H54 (cell line): Measurements from ENCODE around the gene ABCC10.
A peak's percentile ranks its signal among the peaks of the same experiment; 100 is the strongest.

Experiments used
- DNase-seq: peaks from one replicate; pipeline ENCODE4 v3.0.0; 2011; ENCODE audit warnings: low spot score, mixed read lengths; ENCODE audit not compliant: insufficient read length
- FAIRE-seq: peaks from 3 replicates; lab custom pipeline; 2011; peaks lifted over from hg19 to GRCh38; lab: Jason Lieb, UNC
- POLR2A ChIP-seq: IDR thresholded peaks from 2 replicates; pipeline ENCODE4 v1.6.1; 2011; ENCODE audit warnings: low read depth, mild to moderate bottlenecking, low read length

Gene ABCC10

DNA sequence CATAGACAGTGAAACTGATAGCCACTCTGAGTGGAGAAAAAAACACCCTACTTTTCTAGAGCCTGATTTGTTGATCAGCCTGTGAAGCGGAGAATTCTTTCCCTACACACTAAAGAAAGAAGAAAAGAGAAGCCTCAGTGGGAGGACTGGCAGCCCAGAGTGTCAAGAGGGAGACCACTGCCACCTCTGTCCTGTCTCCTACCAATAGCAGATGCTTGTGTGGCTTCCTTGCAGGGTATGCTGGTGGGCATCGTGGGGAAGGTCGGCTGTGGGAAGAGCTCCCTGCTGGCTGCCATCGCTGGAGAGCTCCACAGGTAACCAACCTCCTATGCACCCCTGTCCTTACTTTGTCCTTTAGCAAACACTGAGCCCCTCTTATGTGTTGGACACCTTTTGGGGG lies 10.4 kb downstream of the ABCC10 start:
- FAIRE-seq (no peak), DNase-seq (no peak)
- TF ChIP-seq POLR2A = no peak

DNA sequence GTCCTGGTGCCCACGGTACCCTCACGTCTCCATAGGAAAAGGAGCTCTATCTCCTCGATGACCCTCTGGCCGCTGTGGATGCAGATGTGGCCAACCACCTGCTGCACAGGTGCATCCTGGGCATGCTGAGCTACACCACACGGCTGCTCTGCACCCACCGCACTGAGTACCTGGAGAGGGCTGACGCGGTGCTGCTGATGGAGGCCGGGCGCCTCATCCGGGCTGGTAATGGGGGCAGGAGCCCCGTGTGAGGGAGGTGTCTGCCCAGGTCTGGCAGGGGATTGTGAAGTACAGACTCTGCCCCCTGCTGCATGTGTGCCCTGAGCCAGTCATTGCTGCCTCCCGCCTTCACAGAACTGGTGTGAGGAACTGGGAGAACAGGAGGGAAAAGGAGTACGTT lies 15.6 kb downstream of the ABCC10 start:
- no peak for FAIRE-seq
- DNase-seq = no peak
- no peak for TF ChIP-seq POLR2A

DNA sequence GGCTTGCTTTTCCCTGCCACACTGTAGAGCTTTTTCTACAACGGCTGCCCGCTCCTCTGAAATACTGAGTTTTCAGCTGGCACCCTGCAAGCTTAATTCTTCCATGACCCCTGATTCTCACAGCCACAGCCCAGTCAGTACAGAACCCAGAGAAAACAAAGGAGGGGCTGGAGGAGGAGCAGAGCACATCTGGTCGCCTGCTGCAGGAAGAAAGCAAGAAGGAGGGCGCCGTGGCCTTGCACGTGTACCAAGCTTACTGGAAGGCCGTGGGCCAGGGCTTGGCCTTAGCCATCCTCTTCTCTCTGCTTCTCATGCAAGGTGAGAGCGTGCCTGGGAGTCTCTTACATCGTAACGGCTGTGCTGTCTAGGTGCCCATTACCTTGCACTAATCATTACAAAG lies 16.7 kb downstream of the ABCC10 start:
- TF ChIP-seq POLR2A = no peak
- FAIRE-seq (no peak), DNase-seq (no peak)

DNA sequence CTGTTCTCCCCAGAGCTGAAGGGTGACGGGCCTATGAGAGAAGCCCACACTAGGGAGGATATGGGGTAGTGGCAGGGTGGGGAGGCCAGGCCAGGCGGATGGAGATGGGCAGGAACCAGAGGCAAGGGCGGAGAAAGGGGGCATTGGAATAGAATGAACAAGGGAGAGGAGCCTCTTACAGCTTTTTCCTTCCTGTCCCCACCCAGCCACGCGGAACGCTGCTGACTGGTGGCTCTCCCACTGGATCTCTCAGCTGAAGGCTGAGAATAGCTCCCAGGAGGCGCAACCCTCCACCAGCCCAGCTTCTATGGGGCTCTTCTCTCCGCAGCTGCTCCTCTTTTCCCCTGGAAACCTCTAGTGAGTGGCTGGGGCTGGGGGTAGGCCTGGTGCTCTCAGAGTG lies 17.2 kb downstream of the ABCC10 start:
- no peak for TF ChIP-seq POLR2A
- DNase-seq (no peak), FAIRE-seq (no peak)

DNA sequence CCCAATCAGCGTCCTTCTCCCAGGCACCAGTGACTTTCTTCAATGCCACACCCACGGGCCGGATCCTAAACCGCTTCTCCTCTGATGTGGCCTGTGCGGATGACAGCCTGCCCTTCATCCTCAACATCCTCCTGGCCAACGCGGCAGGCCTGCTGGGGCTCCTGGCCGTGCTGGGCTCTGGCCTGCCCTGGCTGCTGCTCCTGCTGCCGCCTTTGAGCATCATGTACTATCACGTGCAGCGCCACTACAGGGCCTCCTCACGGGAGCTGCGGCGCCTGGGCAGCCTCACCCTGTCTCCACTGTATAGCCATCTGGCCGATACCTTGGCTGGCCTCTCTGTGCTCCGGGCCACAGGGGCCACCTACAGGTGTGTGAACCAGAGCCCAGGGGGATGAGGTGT lies 18.2 kb downstream of the ABCC10 start:
- no peak for TF ChIP-seq POLR2A
- DNase-seq (no peak), FAIRE-seq (no peak)

- no peak for FAIRE-seq
- no peak for TF ChIP-seq POLR2A
- DNase-seq = no peak
These were observed 20.3 kb downstream of the ABCC10 start for GRCh38 chr6:43447604-43448003.

DNA sequence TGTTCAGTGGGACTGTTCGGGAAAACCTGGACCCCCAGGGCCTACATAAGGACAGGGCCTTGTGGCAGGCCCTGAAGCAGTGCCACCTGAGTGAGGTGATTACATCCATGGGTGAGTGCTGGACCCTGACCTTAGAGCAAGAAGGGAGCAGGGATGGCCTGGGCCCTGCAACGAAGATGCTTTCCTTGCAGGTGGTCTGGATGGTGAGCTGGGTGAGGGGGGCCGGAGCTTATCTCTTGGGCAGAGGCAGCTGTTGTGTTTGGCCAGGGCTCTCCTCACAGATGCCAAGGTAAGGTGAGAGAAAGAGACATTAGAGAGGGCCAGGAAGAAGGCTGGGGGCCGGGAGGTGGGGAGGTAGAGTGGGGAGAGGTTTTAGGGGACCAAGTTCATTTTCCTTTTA lies 21.6 kb downstream of the ABCC10 start:
- DNase-seq (no peak), FAIRE-seq (no peak)
- TF ChIP-seq POLR2A = no peak

DNA sequence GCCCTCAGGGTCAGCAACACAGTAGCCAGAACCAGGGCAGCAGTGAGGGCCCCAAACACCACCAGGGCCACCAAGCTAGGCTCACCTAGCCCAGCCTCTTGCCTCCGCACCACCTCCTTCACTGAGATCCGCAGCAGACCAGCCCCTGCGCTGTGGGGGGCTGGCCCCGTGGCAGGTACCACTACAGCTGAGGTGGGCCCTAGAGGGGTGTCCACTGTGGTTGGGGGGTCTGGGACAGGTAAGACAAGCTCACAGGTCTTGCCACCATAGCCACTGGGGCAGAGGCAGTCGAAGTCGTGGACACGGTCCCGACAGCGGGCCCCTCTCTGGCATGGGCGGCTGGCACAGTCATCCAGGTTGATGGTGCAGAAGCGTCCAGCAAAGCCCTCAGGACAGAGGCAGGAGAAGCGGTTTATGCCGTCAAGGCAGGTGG lies 23.4 kb downstream of the ABCC10 start:
- DNase-seq = no peak
- no peak for FAIRE-seq
- TF ChIP-seq POLR2A = no peak

GRCh38 chr6:43451348-43451747 lies 24.0 kb downstream of the ABCC10 start:
- no peak for TF ChIP-seq POLR2A
- FAIRE-seq (no peak), DNase-seq (no peak)

DNA sequence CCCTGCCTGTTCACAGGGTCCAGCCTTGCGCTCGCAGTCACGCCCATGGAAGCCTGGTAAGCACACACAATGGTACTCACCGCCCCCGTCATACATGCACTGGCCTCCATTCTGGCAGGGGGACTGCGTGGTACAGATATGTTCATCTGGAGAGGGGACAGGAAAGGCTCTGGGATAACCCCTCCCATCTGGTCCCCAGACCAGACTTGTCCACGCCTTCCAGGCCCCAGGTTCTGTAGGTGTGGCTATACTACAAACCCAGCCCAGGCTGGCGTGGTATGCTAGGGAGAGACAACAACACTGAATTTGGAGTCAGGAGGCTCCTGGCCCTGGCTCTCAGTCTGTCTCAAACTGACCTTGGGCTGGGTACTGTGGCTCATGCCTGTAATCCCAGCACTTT lies 24.6 kb downstream of the ABCC10 start:
- no peak for TF ChIP-seq POLR2A
- no peak for DNase-seq
- no peak for FAIRE-seq

DNA sequence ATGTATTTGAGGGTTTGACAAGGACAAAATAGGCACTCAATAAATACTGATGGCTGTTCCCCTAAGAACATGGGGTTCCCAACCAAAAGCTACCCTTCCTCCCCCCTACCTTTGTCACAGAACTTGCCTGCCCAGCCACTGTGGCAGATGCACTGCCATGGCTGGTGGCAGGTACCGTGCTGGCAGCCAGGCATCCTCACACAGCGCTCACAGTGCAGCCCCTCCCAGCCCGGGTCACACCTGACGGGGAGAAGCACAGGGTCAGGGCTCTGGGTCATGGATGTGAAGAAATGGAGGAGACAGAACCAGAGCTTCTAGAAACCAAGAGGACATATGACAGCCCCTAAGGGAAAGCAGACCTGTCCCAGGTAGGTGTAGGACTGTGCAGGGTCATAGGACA lies 25.6 kb downstream of the ABCC10 start:
- DNase-seq (no peak), FAIRE-seq (no peak)
- TF ChIP-seq POLR2A = no peak

GRCh38 chr6:43453831-43454230 lies 26.5 kb downstream of the ABCC10 start:
- no peak for FAIRE-seq
- no peak for DNase-seq
- no peak for TF ChIP-seq POLR2A

DNA sequence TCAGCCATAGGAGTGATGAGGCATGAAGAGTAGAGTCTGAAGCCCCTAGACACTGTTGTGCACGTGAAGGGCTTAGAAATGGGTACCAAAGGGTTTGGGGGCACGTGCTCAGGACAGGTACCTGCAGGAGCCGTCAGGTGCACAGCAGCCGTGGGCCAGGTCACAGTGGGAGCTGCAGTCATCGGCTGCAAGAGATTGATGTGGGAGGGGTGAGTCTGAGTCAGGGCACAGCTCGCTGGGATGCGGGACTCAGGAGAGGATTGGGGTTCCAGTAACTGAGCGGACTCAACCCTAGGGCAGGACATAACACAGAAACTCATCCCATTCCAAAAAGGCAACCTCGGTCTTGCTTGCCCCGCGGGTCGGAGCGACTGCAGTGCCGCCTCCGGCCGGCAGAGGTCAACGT lies 27.0 kb downstream of the ABCC10 start:
- no peak for TF ChIP-seq POLR2A
- FAIRE-seq = no peak
- DNase-seq = no peak

GRCh38 chr6:43454696-43455530 lies 27.6 kb downstream of the ABCC10 start:
- FAIRE-seq (no peak), DNase-seq (peak; percentile 90)
- no peak for TF ChIP-seq POLR2A

GRCh38 chr6:43455531-43456428 lies 28.4 kb downstream of the ABCC10 start, which contains the start of gene DLK2:
TSS of gene DLK2 (minus strand) at chr6:43455548. CDS start at chr6:43454825, 723 bp downstream.
- no peak for FAIRE-seq

More at GRCh38 chr6:43455531-43456428, 28.4 kb downstream of the ABCC10 start, which contains the start of gene DLK2:
- peak; percentile 18 for DNase-seq
- TF ChIP-seq POLR2A = no peak
